ENCODE measurements around the gene MARCHF9.

DNA sequence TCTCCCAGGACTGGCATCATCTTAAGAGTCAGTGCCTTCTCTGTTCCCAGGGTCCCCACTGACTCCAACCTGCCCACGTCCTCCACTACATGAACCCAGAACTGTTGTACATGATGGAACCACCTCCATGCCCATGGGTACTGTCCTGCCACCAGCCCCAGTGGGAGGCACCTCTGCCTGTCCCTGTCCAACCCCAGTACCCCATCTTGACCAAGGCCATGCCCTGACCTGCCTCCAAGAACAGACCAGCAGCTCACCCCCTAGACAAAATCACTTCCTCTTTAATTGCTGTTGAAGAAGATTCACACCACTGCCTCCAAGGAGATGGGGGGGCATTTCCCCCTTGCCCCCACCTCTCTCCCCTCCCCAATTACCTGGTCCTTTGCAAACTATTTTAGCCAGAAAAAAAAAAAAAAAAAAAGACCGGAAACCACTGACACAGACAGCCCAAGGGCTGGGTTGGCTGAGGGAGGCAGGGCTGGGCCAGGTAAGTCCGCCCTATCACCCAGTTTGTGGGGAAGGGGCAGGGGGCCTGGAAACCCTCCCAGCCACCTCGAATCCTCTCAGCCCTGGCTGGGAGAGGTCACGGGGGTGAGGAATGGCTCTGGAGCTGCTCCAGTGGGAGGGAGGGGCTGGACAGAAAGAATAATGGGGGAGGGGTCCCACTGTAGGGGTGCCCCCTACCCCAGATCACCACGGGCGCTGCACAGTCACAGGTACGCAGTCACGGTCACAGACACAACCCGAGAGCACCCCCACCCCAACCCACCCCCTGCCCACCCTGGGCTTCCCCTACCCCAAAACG is 29.8 kb upstream of the MARCHF9 start:
- TF ChIP-seq CTCF (IDR thresholded peaks at IDR 0.05 in 2 of 3, conservative IDR thresholded peaks at IDR 0.05 in 1 of 3; ENCODE audit: borderline replicate concordance in 1 of 3, insufficient read depth in 1 of 3, low read depth in 2 of 3, low read length in 2 of 3) (no peak), FOSL1 (IDR thresholded peaks at IDR 0.05; ENCODE audit: low read depth) (no peak), EGR1 (IDR thresholded peaks at IDR 0.05; ENCODE audit: low read depth) (no peak), POLR2AphosphoS5 (IDR thresholded peaks at IDR 0.05; ENCODE audit: low read depth, low read length) (no peak), ZBTB33 (IDR thresholded peaks at IDR 0.05; ENCODE audit: extremely low read depth, insufficient replicate concordance, low read length) (no peak)

Data from HCT116 (cell line).